GM12875 (cell line): ENCODE results near the gene ATP8A2.

Experiments
- H3K4me3 ChIP-seq: one replicate; pipeline ENCODE4 v1.5.1; 2011; ENCODE audit warnings: low read depth, low read length, control low read depth
- CTCF ChIP-seq: IDR thresholded peaks from 2 replicates; pipeline ENCODE4 v1.5.1; 2011; ENCODE audit warnings: low read depth, mild to moderate bottlenecking, control low read depth, inconsistent platforms, low read length, moderate library complexity, borderline replicate concordance; ENCODE audit not compliant: insufficient read depth

The ATP8A2 gene

GRCh38 chr13:25692099-25692498, 320.3 kb downstream of the ATP8A2 start:
- H3K4me3 ChIP-seq: no peak overlapping the region
- no peak for TF ChIP-seq CTCF

- no peak for TF ChIP-seq CTCF
- H3K4me3 ChIP-seq: no peak overlapping the region
Observed at GRCh38 chr13:25699056-25699455, 327.3 kb downstream of the ATP8A2 start.

GRCh38 chr13:25699600-25699999, 327.8 kb downstream of the ATP8A2 start:
- no peak overlapping the region for H3K4me3 ChIP-seq
- no peak for TF ChIP-seq CTCF

GRCh38 chr13:25701304-25701703, 329.5 kb downstream of the ATP8A2 start:
- no peak for TF ChIP-seq CTCF
- H3K4me3 ChIP-seq: no peak overlapping the region

- H3K4me3 ChIP-seq: no peak overlapping the region
- TF ChIP-seq CTCF: no peak
Observed at GRCh38 chr13:25702386-25702785, 330.6 kb downstream of the ATP8A2 start.

- no peak overlapping the region for H3K4me3 ChIP-seq
- no peak for TF ChIP-seq CTCF
Observed at GRCh38 chr13:25707726-25708125, 336.0 kb downstream of the ATP8A2 start.

- TF ChIP-seq CTCF: no peak
- no peak overlapping the region for H3K4me3 ChIP-seq
Observed at GRCh38 chr13:25708268-25708667, 336.5 kb downstream of the ATP8A2 start.
